Ectodermal cell (in vitro differentiated cells): ENCODE data around the gene PIK3C2B.

Experiments used
- H3K27ac ChIP-seq: 2 replicates; pipeline ENCODE4 v1.7.0; 2013; ENCODE audit warnings: mild to moderate bottlenecking, low read depth, low read length; ENCODE audit not compliant: insufficient read depth, poor library complexity, severe bottlenecking
- H3K27me3 ChIP-seq: 2 replicates; pipeline ENCODE4 v1.7.0; 2013; ENCODE audit warnings: mild to moderate bottlenecking, low read length; ENCODE audit not compliant: insufficient read depth, control insufficient read depth, poor library complexity, severe bottlenecking
- H3K36me3 ChIP-seq: one replicate; pipeline ENCODE4 v1.7.0; 2013; ENCODE audit warnings: low read length; ENCODE audit not compliant: control insufficient read depth, insufficient read depth
- H3K4me1 ChIP-seq: one replicate; pipeline ENCODE4 v1.7.0; 2013; ENCODE audit warnings: low read length; ENCODE audit not compliant: control insufficient read depth, insufficient read depth
- H3K4me3 ChIP-seq: 2 replicates; pipeline ENCODE4 v1.7.0; 2013; ENCODE audit warnings: low read depth, low read length, control low read depth; ENCODE audit not compliant: insufficient read depth
- H3K9me3 ChIP-seq: 2 replicates; pipeline ENCODE4 v1.7.0; 2013; ENCODE audit warnings: mild to moderate bottlenecking, low read length, moderate library complexity; ENCODE audit not compliant: control insufficient read depth
- WGBS, 2 experiments: methylation state at CpG; one replicate each; pipeline ENCODE4 v1.1.7; 2013; ENCODE audit warnings: missing lambda C conversion rate in 2 of 2; 5-methylcytosine and 5-hydroxymethylcytosine counted together

PIK3C2B gene

DNA sequence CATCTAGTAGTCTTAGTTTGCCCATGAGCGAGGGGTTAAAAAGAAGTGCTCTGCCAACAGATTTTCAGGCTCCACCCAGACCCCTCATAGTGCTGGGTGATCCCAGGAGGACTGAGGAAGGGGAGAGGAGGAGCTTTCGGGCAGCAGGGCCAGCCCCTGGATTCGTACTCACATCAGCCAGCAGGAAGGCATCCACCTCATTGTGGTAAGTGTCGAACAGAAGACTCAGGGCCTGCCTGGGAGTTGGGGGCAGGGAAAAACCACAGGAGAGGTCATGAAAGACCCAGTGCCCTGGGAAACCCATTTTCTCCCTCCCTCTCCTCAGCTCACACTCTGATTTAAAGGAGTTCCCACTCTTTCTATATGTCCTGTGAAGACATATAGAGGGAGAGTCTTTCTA is 34.9 kb downstream of the PIK3C2B start:
- no peak overlapping the region for H3K27ac ChIP-seq
- no peak overlapping the region for H3K4me3 ChIP-seq
- no peaks in the 10 kb centered on the region for H3K9me3 ChIP-seq
- 43 to 49% methylated on average over 4 of the region's 4 CpGs for WGBS, 2 experiments
- H3K4me1 ChIP-seq: peaks cover 40% of the 10 kb centered on the region
- H3K27me3 ChIP-seq: no peaks in the 10 kb centered on the region
- peaks cover 58% of the 10 kb centered on the region for H3K36me3 ChIP-seq

DNA sequence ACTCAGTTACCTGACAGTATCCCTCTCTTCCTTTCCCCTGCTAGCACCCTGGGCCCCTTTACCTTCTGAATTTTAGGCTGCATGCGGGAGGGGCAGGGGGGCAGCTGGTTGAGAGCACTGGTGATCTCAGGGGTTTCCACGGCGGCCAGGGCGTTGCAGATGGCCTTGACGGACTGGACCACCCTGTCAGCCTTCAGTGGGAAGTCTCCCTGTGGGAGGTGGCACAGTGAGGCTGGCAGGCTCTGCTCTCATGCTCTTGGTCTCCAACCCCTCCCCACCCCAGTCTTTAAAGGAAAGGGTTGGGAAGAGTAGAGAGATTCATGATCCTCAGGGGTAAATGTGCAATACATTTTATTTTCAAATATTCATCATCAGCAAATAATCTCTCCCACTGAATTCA is 36.9 kb downstream of the PIK3C2B start:
- no peak overlapping the region for H3K4me3 ChIP-seq

DNA sequence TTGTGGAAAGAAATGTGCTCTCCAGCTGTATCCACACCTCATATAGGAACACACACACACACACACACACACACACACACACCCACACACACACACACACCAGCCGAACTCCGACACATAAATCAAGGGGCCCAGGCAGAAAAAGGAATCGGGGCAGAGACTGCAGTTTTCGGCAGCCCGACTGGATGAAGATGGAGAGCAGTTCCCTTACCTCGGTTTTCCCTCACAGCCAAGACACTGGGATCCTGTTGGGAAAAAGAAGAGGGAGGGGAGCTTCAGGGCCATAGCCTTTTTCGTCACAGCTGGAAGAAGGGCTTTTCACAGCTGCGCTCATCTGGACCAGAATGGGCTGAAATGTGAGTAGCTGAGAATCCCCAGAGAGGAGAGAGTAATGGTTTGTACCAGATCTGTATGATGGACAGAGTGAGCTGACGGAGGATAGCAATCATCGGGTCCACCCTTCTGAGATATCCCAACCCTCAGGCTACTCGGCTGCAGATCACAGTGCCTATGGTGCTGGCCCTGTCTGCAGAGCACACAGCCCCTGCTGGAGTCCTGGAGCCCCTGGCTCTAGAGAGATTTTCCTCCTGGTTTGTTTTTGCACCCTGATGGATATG is 37.7 kb downstream of the PIK3C2B start:
- 46 to 50% methylated on average over 11 of the region's 11 CpGs for WGBS, 2 experiments
- Histone ChIP-seq H3K4me1 (peaks cover 53% of the 10 kb centered on the region), H3K36me3 (peaks cover 38% of the 10 kb centered on the region), H3K27me3 (no peaks in the 10 kb centered on the region), H3K9me3 (no peaks in the 10 kb centered on the region), H3K4me3 (no peak overlapping the region), H3K27ac (peak overlapping the region; percentile 96)

More for the DNA sequence above, 36.9 kb downstream of the PIK3C2B start:
- Histone ChIP-seq H3K27me3 (no peaks in the 10 kb centered on the region), H3K4me1 (peaks cover 52% of the 10 kb centered on the region), H3K9me3 (no peaks in the 10 kb centered on the region), H3K27ac (peak overlapping the region; percentile 96), H3K36me3 (peaks cover 44% of the 10 kb centered on the region)
- 69% methylated on average over 5 of the region's 5 CpGs for WGBS, 2 experiments

DNA sequence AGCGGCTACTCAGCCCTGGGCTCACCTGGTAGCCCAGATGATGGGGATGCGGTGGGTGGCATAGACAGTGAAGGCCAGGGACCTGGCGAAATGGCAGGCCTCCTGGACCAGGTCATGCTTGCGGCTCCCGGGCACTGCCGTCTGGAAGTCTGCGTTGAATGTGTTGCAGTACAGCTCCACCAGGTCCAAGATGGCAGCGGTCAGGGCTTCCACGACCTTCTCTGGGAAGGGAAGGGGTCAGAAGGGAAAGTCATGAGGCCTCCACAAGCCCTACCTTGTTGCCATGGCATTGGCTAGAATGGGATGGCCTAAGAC is 38.8 kb downstream of the PIK3C2B start:
- Histone ChIP-seq H3K4me3 (peak overlapping the region; percentile 5), H3K27ac (peak overlapping the region; percentile 96), H3K27me3 (no peaks in the 10 kb centered on the region), H3K9me3 (no peaks in the 10 kb centered on the region), H3K36me3 (peaks cover 26% of the 10 kb centered on the region), H3K4me1 (peaks cover 58% of the 10 kb centered on the region)
- 91 to 93% methylated on average over 9 of the region's 9 CpGs for WGBS, 2 experiments

DNA sequence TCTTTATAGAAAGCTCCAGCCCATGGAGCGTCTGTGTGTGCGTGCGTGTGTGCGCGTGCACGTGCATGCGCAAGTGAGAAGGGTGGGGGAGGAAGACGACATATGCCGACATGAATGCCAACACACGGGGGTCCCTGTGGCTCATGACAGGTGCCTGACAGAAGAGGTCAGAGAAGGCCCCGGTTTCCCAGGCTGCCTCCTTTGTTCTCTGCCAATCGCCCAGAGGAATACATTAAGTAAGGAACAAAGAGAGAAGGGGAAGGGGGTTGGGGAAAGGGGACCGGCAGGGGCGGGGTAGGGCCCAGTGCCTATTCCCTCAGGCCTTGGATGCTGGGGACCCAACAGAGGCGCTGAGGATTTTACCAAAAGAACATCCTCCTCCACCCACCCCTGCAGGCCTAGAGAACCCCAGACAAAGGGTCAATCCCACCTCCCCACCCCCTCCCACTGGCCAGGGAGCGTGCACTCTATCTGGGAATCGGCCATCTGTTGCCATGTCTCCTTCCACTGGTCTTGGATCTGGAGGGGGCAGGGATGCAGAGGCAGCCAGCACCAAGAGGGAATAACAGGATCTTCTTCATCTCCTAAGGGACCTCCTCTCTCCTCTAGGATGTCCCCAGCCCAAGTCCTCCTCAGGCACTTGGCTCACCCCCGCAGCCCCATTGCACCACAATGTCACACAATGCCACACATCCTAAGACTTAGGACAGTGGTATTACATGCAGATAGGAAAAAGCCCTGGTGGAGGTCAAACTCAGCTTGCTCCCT is 39.4 kb downstream of the PIK3C2B start:
- peak overlapping the region; percentile 96 for H3K27ac ChIP-seq
- peaks cover 21% of the 10 kb centered on the region for H3K36me3 ChIP-seq

DNA sequence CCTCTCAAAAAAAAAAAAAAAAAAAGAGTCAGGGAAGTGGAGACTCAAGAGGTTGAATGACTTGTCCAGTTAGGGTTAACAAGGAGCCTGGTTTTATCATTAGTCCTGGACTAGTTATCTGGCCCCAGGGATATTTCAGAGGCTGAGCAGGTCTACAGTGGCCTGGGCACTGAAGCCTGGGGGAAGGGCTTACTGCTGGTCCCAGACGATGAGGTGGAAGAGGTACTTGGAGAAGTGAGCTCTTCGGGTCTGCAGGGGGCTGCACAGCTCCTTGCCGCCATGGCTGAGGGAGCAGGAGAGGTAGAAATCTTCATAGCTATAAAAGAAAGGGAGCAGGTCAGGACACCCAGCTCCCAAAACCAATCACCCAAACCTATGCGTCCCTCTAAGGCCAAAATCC is 40.1 kb downstream of the PIK3C2B start:
- H3K27me3 ChIP-seq: no peaks in the 10 kb centered on the region
- H3K4me1 ChIP-seq: peaks cover 55% of the 10 kb centered on the region
- 37 to 58% methylated on average over 4 of the region's 4 CpGs for WGBS, 2 experiments
- no peaks in the 10 kb centered on the region for H3K9me3 ChIP-seq
- peak overlapping the region; percentile 96 for H3K27ac ChIP-seq
- H3K36me3 ChIP-seq: peaks cover 22% of the 10 kb centered on the region
- no peak overlapping the region for H3K4me3 ChIP-seq

More for the DNA sequence above, 39.4 kb downstream of the PIK3C2B start:
- no peaks in the 10 kb centered on the region for H3K27me3 ChIP-seq
- WGBS, 2 experiments: 9% methylated on average over 18 of the region's 18 CpGs
- H3K4me1 ChIP-seq: peaks cover 58% of the 10 kb centered on the region
- peak overlapping the region; percentile 5 for H3K4me3 ChIP-seq
- no peaks in the 10 kb centered on the region for H3K9me3 ChIP-seq

DNA sequence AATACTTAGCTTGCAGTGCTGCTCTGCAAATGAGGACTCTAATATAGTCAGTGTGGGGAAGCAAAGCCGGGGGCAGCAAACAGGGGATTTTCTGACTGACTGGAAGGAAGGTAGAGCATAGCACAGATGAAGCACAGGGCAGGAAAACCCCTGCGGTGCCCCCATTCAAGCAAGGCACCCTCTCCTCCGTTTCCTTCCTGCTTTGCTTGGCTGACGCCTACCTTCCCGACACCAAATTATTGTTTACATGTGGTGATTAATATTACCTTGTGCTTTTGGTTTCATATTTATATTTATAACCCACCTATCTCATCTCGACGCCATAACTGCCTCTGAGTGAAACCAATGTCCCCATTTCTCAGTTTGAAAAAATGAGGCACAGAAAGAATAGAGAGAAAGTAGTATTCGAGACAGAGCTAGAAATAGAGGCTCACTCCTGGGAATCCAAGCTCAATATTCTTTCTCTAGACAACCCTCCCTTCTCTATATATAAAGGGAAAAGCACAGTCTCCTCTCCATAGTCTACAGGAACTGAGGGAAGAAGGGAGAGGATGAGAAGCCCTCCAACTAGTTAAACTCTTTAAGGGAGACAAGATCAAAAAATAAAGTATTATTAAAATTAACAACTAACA is 41.3 kb downstream of the PIK3C2B start:
- Histone ChIP-seq H3K27ac (no peak overlapping the region), H3K36me3 (peaks cover 20% of the 10 kb centered on the region), H3K9me3 (no peaks in the 10 kb centered on the region), H3K4me1 (peaks cover 55% of the 10 kb centered on the region), H3K4me3 (no peak overlapping the region), H3K27me3 (no peaks in the 10 kb centered on the region)
- WGBS, 2 experiments: 83 to 84% methylated on average over 6 to 8 of the region's 8 CpGs

DNA sequence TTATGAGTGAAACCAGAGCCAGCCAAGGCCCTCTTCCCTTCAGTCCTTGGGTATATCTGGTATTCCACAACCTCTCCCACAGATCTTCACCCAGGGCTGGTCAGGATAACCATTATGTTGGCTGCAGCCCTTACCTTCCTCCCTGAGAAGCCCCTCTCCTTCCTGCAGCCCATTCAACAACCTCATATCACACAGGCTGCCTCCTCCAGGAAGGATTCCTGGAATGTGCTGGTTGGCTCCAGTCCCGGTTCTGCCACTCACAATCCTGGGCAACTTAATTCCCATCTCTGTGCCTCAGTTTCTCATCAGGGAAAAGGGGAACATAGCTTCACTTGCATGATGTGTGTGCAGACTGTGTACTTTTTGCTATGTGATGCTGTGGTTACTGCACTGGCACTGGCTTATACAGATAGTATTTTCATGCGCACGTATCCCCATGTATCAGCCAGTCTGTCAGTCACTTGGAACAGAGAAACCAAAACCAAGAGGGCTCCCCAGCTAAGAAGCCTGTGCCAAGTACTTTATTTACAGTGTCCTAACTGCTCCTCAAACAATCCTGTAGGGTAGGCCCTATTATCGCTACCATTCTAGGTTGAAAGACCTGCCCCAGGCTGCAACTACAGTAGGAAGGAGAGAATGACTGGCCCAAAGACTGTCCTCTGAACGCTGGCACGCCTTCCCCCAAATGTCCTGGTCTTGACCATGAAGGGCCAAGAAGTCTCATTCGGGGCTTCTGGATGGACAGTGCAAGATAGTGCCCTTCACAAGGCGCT is 43.1 kb downstream of the PIK3C2B start:
- Histone ChIP-seq H3K4me3 (no peak overlapping the region), H3K36me3 (peaks cover 20% of the 10 kb centered on the region), H3K27ac (no peak overlapping the region), H3K9me3 (no peaks in the 10 kb centered on the region), H3K27me3 (no peaks in the 10 kb centered on the region), H3K4me1 (peaks cover 47% of the 10 kb centered on the region)
- 69 to 70% methylated on average over 8 of the region's 8 CpGs for WGBS, 2 experiments

DNA sequence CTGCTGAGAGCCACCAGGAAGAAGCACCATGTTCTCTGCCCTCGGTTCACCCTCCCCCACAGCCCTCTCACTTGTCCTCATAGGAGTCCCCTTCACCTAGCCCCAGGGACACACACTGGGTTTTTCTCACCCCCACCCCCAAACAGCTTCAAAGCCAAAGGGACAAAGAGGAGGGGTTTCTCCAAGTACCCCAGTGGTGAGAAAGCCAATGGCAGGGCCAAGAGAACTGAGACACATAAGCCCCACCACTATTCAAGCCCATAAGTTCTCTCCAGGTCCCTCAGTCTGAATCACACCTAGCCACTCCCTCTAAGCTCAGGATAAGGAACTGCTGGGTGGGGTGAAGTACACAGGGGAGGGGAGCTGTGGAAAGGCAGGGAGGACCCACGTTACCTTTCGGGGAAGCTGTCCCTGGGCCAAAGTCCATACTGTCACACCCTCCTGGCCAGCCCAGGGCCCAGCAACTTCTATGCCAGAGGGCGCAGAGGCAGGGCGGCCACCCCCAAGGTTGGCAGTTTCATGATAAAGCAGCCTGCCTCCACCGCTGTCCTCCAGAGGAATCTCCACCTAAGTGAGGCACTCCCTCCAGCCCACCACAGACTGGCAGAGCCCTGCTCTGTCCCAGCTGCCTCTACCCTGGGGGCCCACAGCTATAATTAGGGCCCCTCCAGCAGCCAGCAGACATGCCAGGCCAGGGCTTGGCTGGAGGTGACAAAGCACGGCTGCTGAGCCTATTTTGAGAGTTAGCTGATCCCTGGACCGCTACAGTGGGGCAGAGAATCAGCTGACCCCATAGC is 43.9 kb downstream of the PIK3C2B start:
- Histone ChIP-seq H3K27ac (no peak overlapping the region), H3K4me1 (peaks cover 42% of the 10 kb centered on the region), H3K36me3 (peaks cover 25% of the 10 kb centered on the region), H3K4me3 (no peak overlapping the region), H3K9me3 (no peaks in the 10 kb centered on the region), H3K27me3 (no peaks in the 10 kb centered on the region)
- WGBS, 2 experiments: 77 to 81% methylated on average over 8 of the region's 8 CpGs
